Keratinocyte (primary cell): ENCODE results near the gene ZNF831. TPM values are rescaled to one million over a fixed set of nuclear protein-coding genes. Genes with fewer than 3 reads are reported as not detected.

Experiments used
- DNase-seq: peaks from one replicate; pipeline ENCODE4 v3.0.0-alpha.2; 2011; ENCODE audit warnings: low read depth, missing footprints, low spot score
- FAIRE-seq: peaks from 2 replicates; lab custom pipeline; 2011; peaks lifted over from hg19 to GRCh38; lab: Jason Lieb, UNC
- H2AFZ ChIP-seq: 2 replicates; pipeline ENCODE4 v1.6.0; 2012; ENCODE audit warnings: low read length, control low read depth, inconsistent platforms; ENCODE audit not compliant: control insufficient read depth
- H3K27ac ChIP-seq: 2 replicates; pipeline ENCODE4 v1.5.1; 2011; ENCODE audit warnings: low read length; ENCODE audit not compliant: control insufficient read depth, insufficient read depth
- H3K27me3 ChIP-seq: 3 replicates; pipeline ENCODE4 v1.6.0; 2011; ENCODE audit warnings: low read length; ENCODE audit not compliant: control insufficient read depth, insufficient read depth; ENCODE audit errors: extremely low read depth
- H3K36me3 ChIP-seq, 2 experiments: 2 replicates in 1 of 2; 3 replicates in 1 of 2; pipeline ENCODE4 v1.5.1; 2011; ENCODE audit warnings: low read length in 2 of 2, mild to moderate bottlenecking in 1 of 2; ENCODE audit not compliant: control insufficient read depth in 2 of 2, insufficient read depth in 2 of 2; ENCODE audit errors: extremely low read depth in 1 of 2
- H3K4me1 ChIP-seq: 3 replicates; pipeline ENCODE4 v1.5.1; 2011; ENCODE audit warnings: low read length; ENCODE audit not compliant: control insufficient read depth, insufficient read depth; ENCODE audit errors: extremely low read depth
- H3K4me2 ChIP-seq: 3 replicates; pipeline ENCODE4 v1.6.0; 2011; ENCODE audit warnings: low read depth, low read length; ENCODE audit not compliant: control insufficient read depth, insufficient read depth; ENCODE audit errors: extremely low read depth
- H3K4me3 ChIP-seq, 3 experiments: fragments of 200-600 bp in 1 of 3; sonication (generic) in 1 of 3; 2 replicates in 2 of 3; 3 replicates in 1 of 3; pipeline ENCODE4 v1.5.1; 2011 to 2016; ENCODE audit warnings: low read length in 3 of 3, mild to moderate bottlenecking in 3 of 3, control low read depth in 2 of 3, inconsistent platforms in 1 of 3, low read depth in 1 of 3, mixed read lengths in 1 of 3, mixed run types in 1 of 3, moderate library complexity in 1 of 3; ENCODE audit not compliant: control insufficient read depth in 2 of 3, insufficient read depth in 2 of 3; ENCODE audit errors: extremely low read depth in 1 of 3
- H3K79me2 ChIP-seq: 2 replicates; pipeline ENCODE4 v1.6.0; 2012; ENCODE audit warnings: low read length; ENCODE audit not compliant: control insufficient read depth, insufficient read depth
- H3K9ac ChIP-seq: 3 replicates; pipeline ENCODE4 v1.6.0; 2011; ENCODE audit warnings: low read length; ENCODE audit not compliant: control insufficient read depth, insufficient read depth; ENCODE audit errors: extremely low read depth
- H3K9me1 ChIP-seq: 3 replicates; pipeline ENCODE4 v1.6.0; 2011; ENCODE audit warnings: low read length; ENCODE audit not compliant: control insufficient read depth, insufficient read depth; ENCODE audit errors: extremely low read depth
- H3K9me3 ChIP-seq: 2 replicates; pipeline ENCODE4 v1.5.1; 2012; ENCODE audit warnings: low read depth, low read length; ENCODE audit not compliant: control insufficient read depth
- H4K20me1 ChIP-seq: 3 replicates; pipeline ENCODE4 v1.6.0; 2011; ENCODE audit warnings: low read length; ENCODE audit not compliant: control insufficient read depth, insufficient read depth; ENCODE audit errors: extremely low read depth
- CTCF ChIP-seq, 3 experiments: IDR thresholded peaks in 1 of 3; conservative IDR thresholded peaks in 1 of 3; optimal IDR thresholded peaks in 1 of 3; 2 replicates in 2 of 3; 3 replicates in 1 of 3; pipeline versions ENCODE3 to v1.5.1; 2011; ENCODE audit warnings: low read length in 3 of 3, mild to moderate bottlenecking in 3 of 3, moderate library complexity in 2 of 3, control low read depth in 1 of 3, inconsistent platforms in 1 of 3; ENCODE audit not compliant: insufficient read depth in 2 of 3; ENCODE audit errors: extremely low read depth in 1 of 3
- EZH2 ChIP-seq: IDR thresholded peaks from one replicate; pipeline ENCODE4 v1.6.1; 2012; ENCODE audit warnings: inconsistent platforms, mild to moderate bottlenecking, low read length, moderate library complexity
- dilution Hi-C: fragments of 300-500 bp; cut with MboI; formaldehyde crosslinking; loops from one replicate; pipeline ENCODE4 v1.7.0; 2020; ENCODE audit warnings: low sequenced_read_pairs; ENCODE audit not compliant: extremely low pct_ligation_motif_present
- polyA plus RNA-seq, 5 experiments: library from polyadenylated mRNA; depleted of rRNA in 3 of 5; stranded (reverse) in 3 of 5; stranded (forward) in 1 of 5; unstranded in 1 of 5; fragments of >200 nt; gene quantifications; 1 replicate in 1 of 5; 2 replicates in 3 of 5; 3 replicates in 1 of 5; pipeline versions ENCODE4 v1.2.1 to v1.2.3, GENCODE V29; 2011 to 2012; ENCODE audit warnings: missing spikeins in 2 of 5, low read depth in 1 of 5, low replicate concordance in 1 of 5

Gene ZNF831
- polyA plus RNA-seq, 1 donor (not counting 4 experiments of a cell fraction or from before 2014, with no cell fraction given), result not detected

GRCh38 chr20:59141818-59142581 is 21.6 kb upstream of the ZNF831 start:
- no peaks in the 10 kb centered on the region for H3K79me2 ChIP-seq
- no peak overlapping the region for H2AFZ ChIP-seq
- H3K9me3 ChIP-seq, result no peaks in the 10 kb centered on the region
- no peaks in the 10 kb centered on the region for H4K20me1 ChIP-seq
- H3K27ac ChIP-seq, result no peak overlapping the region
- no peaks in the 10 kb centered on the region for H3K4me1 ChIP-seq
- no peak overlapping the region for H3K4me3 ChIP-seq
- no peaks in the 10 kb centered on the region for H3K9me1 ChIP-seq
- no peaks in the 10 kb centered on the region for H3K27me3 ChIP-seq
- dilution Hi-C loops, result no loop called here
- no peak overlapping the region for H3K9ac ChIP-seq
- no peak overlapping the region for H3K4me2 ChIP-seq
- FAIRE-seq (no peak), DNase-seq (no peak)
- no peak for TF ChIP-seq CTCF (optimal IDR thresholded peaks at IDR 0.05 in 1 of 3, IDR thresholded peaks at IDR 0.05 in 1 of 3, conservative IDR thresholded peaks at IDR 0.05 in 1 of 3; ENCODE audit: extremely low read depth in 1 of 3, insufficient read depth in 2 of 3, low read length in 3 of 3)
- TF ChIP-seq EZH2, result no peak
- H3K36me3 ChIP-seq, result no peaks in the 10 kb centered on the region

GRCh38 chr20:59143326-59143725 is 20.3 kb upstream of the ZNF831 start:
- Histone ChIP-seq H3K27me3 (no peaks in the 10 kb centered on the region), H3K4me2 (no peak overlapping the region), H3K9me1 (no peaks in the 10 kb centered on the region), H2AFZ (no peak overlapping the region), H3K4me1 (no peaks in the 10 kb centered on the region), H3K36me3 (no peaks in the 10 kb centered on the region), H3K79me2 (no peaks in the 10 kb centered on the region), H4K20me1 (no peaks in the 10 kb centered on the region), H3K9ac (no peak overlapping the region), H3K4me3 (no peak overlapping the region), H3K27ac (no peak overlapping the region), H3K9me3 (no peaks in the 10 kb centered on the region)
- FAIRE-seq (no peak), DNase-seq (no peak)
- dilution Hi-C loops, result no loop called here
- TF ChIP-seq EZH2 (no peak), CTCF (optimal IDR thresholded peaks at IDR 0.05 in 1 of 3, IDR thresholded peaks at IDR 0.05 in 1 of 3, conservative IDR thresholded peaks at IDR 0.05 in 1 of 3; ENCODE audit: extremely low read depth in 1 of 3, insufficient read depth in 2 of 3, low read length in 3 of 3) (no peak)
